GM12878 (cell line): ENCODE results near the gene EYA2. TPM values are rescaled to one million over a fixed set of nuclear protein-coding genes. Genes with fewer than 3 reads are reported as not detected.

Source experiments
- ATAC-seq: fragments of 200-7000 bp; cut with Tn5 transposase; 3 replicates; pipeline ENCODE4 v1.9.1; 2020; ENCODE audit warnings: mild to moderate bottlenecking, moderate library complexity
- BruUV-seq: library from RNA; stranded (reverse); fragments of 400-500 nt; replicated peaks from 2 replicates; lab custom pipeline; 2021; lab: Mats Ljungman, UMichigan
- CTCF ChIA-PET: fragments of 300-600 bp; sonication (Branson Sonifier 250); formaldehyde crosslinking; extraction: SDS; loops from one replicate; lab custom pipeline; 2021; ENCODE audit warnings: inconsistent platforms; lab: Yijun Ruan, JAX
- POLR2A ChIA-PET: fragments of 350-600 bp; formaldehyde crosslinking; extraction: SDS; loops from one replicate; lab custom pipeline; 2021; ENCODE audit warnings: inconsistent platforms; lab: Charles Lee
- RAD21 ChIA-PET: fragments of 300-600 bp; sonication (Branson Sonifier 250); formaldehyde crosslinking; loops from one replicate; lab custom pipeline; 2023; ENCODE audit warnings: antibody characterized with exemption; ENCODE audit not compliant: unreplicated experiment; lab: Charles Lee
- SMC1A ChIA-PET: fragments of 300-600 bp; sonication (Branson Sonifier 250); formaldehyde crosslinking; loops from one replicate; lab custom pipeline; 2023; ENCODE audit not compliant: unreplicated experiment, uncharacterized antibody; lab: Charles Lee
- DNase-seq: peaks from one replicate; pipeline ENCODE4 v3.0.0-alpha.2; 2011; ENCODE audit warnings: low read depth, low spot score
- FAIRE-seq: peaks from 3 replicates; lab custom pipeline; 2011; peaks lifted over from hg19 to GRCh38; lab: Jason Lieb, UNC
- H2AFZ ChIP-seq: 2 replicates; pipeline ENCODE4 v1.6.0; 2011; ENCODE audit warnings: low read depth, low read length, control low read depth; ENCODE audit not compliant: control insufficient read depth
- H3K27ac ChIP-seq: 2 replicates; pipeline ENCODE4 v1.5.1; 2011; ENCODE audit warnings: control low read depth; ENCODE audit not compliant: control insufficient read depth, insufficient read depth
- H3K27me3 ChIP-seq, 2 experiments: replicated peaks in 1 of 2; 2 replicates each; pipeline versions ENCODE4 v1.6.0 to v1.6.1; 2011; ENCODE audit warnings: low read length in 1 of 2; ENCODE audit not compliant: control insufficient read depth in 2 of 2, insufficient read depth in 2 of 2
- H3K36me3 ChIP-seq, 2 experiments: 2 replicates each; pipeline ENCODE4 v1.5.1; 2011; ENCODE audit warnings: low read length in 1 of 2; ENCODE audit not compliant: control insufficient read depth in 2 of 2, insufficient read depth in 2 of 2
- H3K4me1 ChIP-seq: 2 replicates; pipeline ENCODE4 v1.6.1; 2011; ENCODE audit warnings: mild to moderate bottlenecking, low read length, moderate library complexity, mixed read lengths; ENCODE audit not compliant: control insufficient read depth, insufficient read depth
- H3K4me2 ChIP-seq: 2 replicates; pipeline ENCODE4 v1.6.0; 2011; ENCODE audit warnings: control low read depth; ENCODE audit not compliant: control insufficient read depth, insufficient read depth
- H3K4me3 ChIP-seq: fragments of 200-600 bp; sonication (generic); 2 replicates; pipeline ENCODE4 v1.5.1; 2016
- H3K79me2 ChIP-seq: 2 replicates; pipeline ENCODE4 v1.6.0; 2011; ENCODE audit warnings: low read length; ENCODE audit not compliant: control insufficient read depth, insufficient read depth
- H3K9ac ChIP-seq: 2 replicates; pipeline ENCODE4 v1.8.0; 2011; ENCODE audit warnings: low read length, control low read depth, mixed read lengths; ENCODE audit not compliant: control insufficient read depth, insufficient read depth
- H3K9me3 ChIP-seq: replicated peaks from 3 replicates; pipeline ENCODE4 v1.5.1; 2011; ENCODE audit warnings: mild to moderate bottlenecking, low read length; ENCODE audit not compliant: control insufficient read depth, insufficient read depth
- H4K20me1 ChIP-seq: 2 replicates; pipeline ENCODE4 v1.6.0; 2011; ENCODE audit not compliant: control insufficient read depth, insufficient read depth
- BRCA1 ChIP-seq: IDR thresholded peaks from 2 replicates; pipeline ENCODE4 v1.6.1; 2011; ENCODE audit warnings: low read depth, low read length, improper control_type of control experiment
- CEBPB ChIP-seq, 2 experiments: fragments of 150-350 bp in 1 of 2; IDR thresholded peaks; 2 replicates each; pipeline ENCODE4 v1.6.1; 2012 to 2014; ENCODE audit warnings: low read depth in 2 of 2, low read length in 2 of 2, borderline replicate concordance in 1 of 2, inconsistent platforms in 1 of 2
- KAT2A ChIP-seq: conservative IDR thresholded peaks from 2 replicates; pipeline ENCODE4 v1.6.1; 2011; ENCODE audit warnings: low read depth, low read length; ENCODE audit not compliant: control insufficient read depth
- SMAD5 ChIP-seq: IDR thresholded peaks from 2 replicates; pipeline ENCODE4 v1.6.1; 2016; ENCODE audit warnings: antibody characterized with exemption, low read depth
- SPI1 ChIP-seq: IDR thresholded peaks from 2 replicates; pipeline ENCODE4 v1.6.1; 2011; ENCODE audit warnings: low read depth, mild to moderate bottlenecking, low read length, moderate library complexity, borderline replicate concordance; ENCODE audit not compliant: insufficient read depth
- WRNIP1 ChIP-seq: IDR thresholded peaks from 2 replicates; pipeline ENCODE4 v1.6.1; 2011; ENCODE audit warnings: low read depth, low read length, improper control_type of control experiment, borderline replicate concordance
- ZBED1 ChIP-seq: IDR thresholded peaks from 2 replicates; pipeline ENCODE4 v1.6.1; 2016; ENCODE audit warnings: borderline replicate concordance
- WGBS: methylation state at CpG from one replicate; pipeline ENCODE4 v1.1.6; 2016; ENCODE audit warnings: low lambda C conversion rate; ENCODE audit not compliant: insufficient replicate concordance, insufficient coverage; ENCODE audit errors: missing lambda C conversion rate; 5-methylcytosine and 5-hydroxymethylcytosine counted together
- in situ Hi-C: fragments of 300-500 bp; cut with MboI; formaldehyde crosslinking; loops from 9 replicates; pipeline ENCODE4 v1.14.3; 2018; ENCODE audit warnings: mixed read lengths
- intact Hi-C: fragments of 100-400 bp; cut with micrococcal nuclease; formaldehyde crosslinking; loops from one replicate; pipeline ENCODE4 v1.14.2; 2022; ENCODE audit not compliant: unreplicated experiment
- polyA plus RNA-seq, 11 experiments: library from polyadenylated mRNA; depleted of rRNA in 4 of 11; unstranded in 6 of 11; stranded (reverse) in 5 of 11; fragments of >200 nt; fragmentation: Nextera tagmentation in 4 of 11; fragmentation: Illumina TruSeq in 1 of 11; extraction: Ambion mirVana in 4 of 11; extraction: Trizol in 1 of 11; gene quantifications; 1 replicate in 1 of 11; 2 replicates in 10 of 11; pipeline versions ENCODE4 v1.2.1 to v1.2.3, GENCODE V29; 2011 to 2016; ENCODE audit warnings: inconsistent platforms in 2 of 11, missing spikeins in 2 of 11, low read depth in 1 of 11
- total RNA-seq, 4 experiments: library from RNA; depleted of rRNA in 3 of 4; stranded (reverse); fragments of >200 nt in 3 of 4; fragmentation: Illumina TruSeq in 1 of 4; extraction: Trizol in 1 of 4; gene quantifications; 2 replicates each; pipeline versions ENCODE4 v1.2.1 to v1.2.3, GENCODE V29; 2013 to 2021
- TF ChIP-seq, protein P1 (sequence below): fragments of 450-650 bp; IDR thresholded peaks from 2 replicates; pipeline ENCODE4 v1.6.1; 2014; ENCODE audit warnings: mild to moderate bottlenecking
- TF ChIP-seq, protein P2 (sequence below): fragments of 450-650 bp; IDR thresholded peaks from 2 replicates; pipeline ENCODE4 v1.6.1; 2018; ENCODE audit warnings: borderline replicate concordance, mild to moderate bottlenecking; ENCODE audit not compliant: partially characterized antibody

Gene EYA2
- total and polyA plus RNA-seq, 10 of the 15 experiments (the other 5 are each of a cell fraction or from before 2014, with no cell fraction given), result 0.20 TPM; not detected in 9

DNA sequence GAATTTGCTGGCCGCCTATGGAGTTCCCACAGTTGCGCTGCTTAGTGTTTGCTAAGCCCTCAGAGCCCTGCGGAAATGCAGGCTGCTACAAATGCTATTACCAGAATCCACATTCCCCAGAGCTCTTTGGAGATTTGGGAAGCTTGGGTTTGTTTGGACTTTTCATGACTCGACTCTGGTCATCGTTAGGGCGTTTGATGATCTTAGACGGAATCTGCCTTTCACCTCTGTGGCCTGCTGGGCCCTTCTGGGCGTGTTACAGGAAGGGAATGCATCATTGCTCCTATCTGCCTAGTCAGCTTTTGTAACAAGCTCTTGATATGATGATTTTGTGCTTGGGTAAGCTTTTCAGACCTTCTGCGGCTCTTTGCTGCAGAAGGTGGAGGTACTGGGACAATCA lies 50.8 kb downstream of the EYA2 start:
- Histone ChIP-seq H3K27me3 (no peaks in the 10 kb centered on the region; a peak in 2 of 4 replicates), H3K79me2 (no peaks in the 10 kb centered on the region), H3K36me3 (no peaks in the 10 kb centered on the region), H3K9me3 (no peaks in the 10 kb centered on the region), H3K4me3 (no peak overlapping the region), H3K9ac (no peak overlapping the region)
- no TSS peak for BruUV-seq
- intact Hi-C loops, result no loop called here
- POLR2A ChIA-PET, result no interaction called here
- TF ChIP-seq WRNIP1, result no peak
- no peak for TF ChIP-seq CEBPB (IDR thresholded peaks at IDR 0.05; ENCODE audit: borderline replicate concordance in 1 of 2, low read depth in 2 of 2, low read length in 2 of 2)
- TF ChIP-seq, protein P1, sequence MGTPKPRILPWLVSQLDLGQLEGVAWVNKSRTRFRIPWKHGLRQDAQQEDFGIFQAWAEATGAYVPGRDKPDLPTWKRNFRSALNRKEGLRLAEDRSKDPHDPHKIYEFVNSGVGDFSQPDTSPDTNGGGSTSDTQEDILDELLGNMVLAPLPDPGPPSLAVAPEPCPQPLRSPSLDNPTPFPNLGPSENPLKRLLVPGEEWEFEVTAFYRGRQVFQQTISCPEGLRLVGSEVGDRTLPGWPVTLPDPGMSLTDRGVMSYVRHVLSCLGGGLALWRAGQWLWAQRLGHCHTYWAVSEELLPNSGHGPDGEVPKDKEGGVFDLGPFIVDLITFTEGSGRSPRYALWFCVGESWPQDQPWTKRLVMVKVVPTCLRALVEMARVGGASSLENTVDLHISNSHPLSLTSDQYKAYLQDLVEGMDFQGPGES, result no peak
- no peak for TF ChIP-seq SPI1
- TF ChIP-seq KAT2A, result no peak
- TF ChIP-seq, protein P2, sequence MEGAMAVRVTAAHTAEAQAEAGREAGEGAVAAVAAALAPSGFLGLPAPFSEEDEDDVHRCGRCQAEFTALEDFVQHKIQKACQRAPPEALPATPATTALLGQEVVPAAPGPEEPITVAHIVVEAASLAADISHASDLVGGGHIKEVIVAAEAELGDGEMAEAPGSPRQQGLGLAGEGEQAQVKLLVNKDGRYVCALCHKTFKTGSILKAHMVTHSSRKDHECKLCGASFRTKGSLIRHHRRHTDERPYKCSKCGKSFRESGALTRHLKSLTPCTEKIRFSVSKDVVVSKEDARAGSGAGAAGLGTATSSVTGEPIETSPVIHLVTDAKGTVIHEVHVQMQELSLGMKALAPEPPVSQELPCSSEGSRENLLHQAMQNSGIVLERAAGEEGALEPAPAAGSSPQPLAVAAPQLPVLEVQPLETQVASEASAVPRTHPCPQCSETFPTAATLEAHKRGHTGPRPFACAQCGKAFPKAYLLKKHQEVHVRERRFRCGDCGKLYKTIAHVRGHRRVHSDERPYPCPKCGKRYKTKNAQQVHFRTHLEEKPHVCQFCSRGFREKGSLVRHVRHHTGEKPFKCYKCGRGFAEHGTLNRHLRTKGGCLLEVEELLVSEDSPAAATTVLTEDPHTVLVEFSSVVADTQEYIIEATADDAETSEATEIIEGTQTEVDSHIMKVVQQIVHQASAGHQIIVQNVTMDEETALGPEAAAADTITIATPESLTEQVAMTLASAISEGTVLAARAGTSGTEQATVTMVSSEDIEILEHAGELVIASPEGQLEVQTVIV, result no peak
- no peak for TF ChIP-seq SMAD5
- TF ChIP-seq ZBED1, result no peak
- TF ChIP-seq BRCA1, result no peak
- TF ChIP-seq, all 136 proteins: peak for 0
- H3K27ac ChIP-seq, result no peak overlapping the region
- WGBS, result 53% methylated on average over 9 of the region's 9 CpGs
- no peak overlapping the region for H2AFZ ChIP-seq
- RAD21 ChIA-PET, result no interaction called here
- CTCF ChIA-PET, result interaction anchor here (0.6 to 1.1 kb wide), 3 partner anchors 135 to 193 kb away, joined by 3 to 5 read pairs (median 4); no protein-coding TSS in a partner anchor
- DNase-seq, result no peak
- H4K20me1 ChIP-seq, result no peaks in the 10 kb centered on the region
- SMC1A ChIA-PET, result no interaction called here
- in situ Hi-C loops, result no loop called here
- ATAC-seq, result no peak
- no peak for FAIRE-seq
- no peak overlapping the region for H3K4me2 ChIP-seq
- H3K4me1 ChIP-seq, result no peaks in the 10 kb centered on the region
